ENCODE results near the gene GRK2. TPM values are rescaled to one million over a fixed set of nuclear protein-coding genes. Genes with fewer than 3 reads are reported as not detected.
"Not testable (repeated sequence)": the region's sequence is repeated elsewhere in the genome, so short reads cannot be mapped to it uniquely, and the experiment has no call there.

The GRK2 gene
- total RNA-seq, 2 experiments from 2014 or later, result 325 to 341 TPM

- Mint-ChIP-seq H3K4me1 (peaks cover 45% of the 10 kb centered on the region), H3K4me3 (peak overlapping the region; percentile 71)
- H3K9me3 Mint-ChIP-seq; H3K27ac Mint-ChIP-seq; ATAC-seq (ENCODE audit: low read depth); H3K36me3 Mint-ChIP-seq; H3K27me3 Mint-ChIP-seq: not testable (repeated sequence)
- POLR2A ChIA-PET, result interaction anchor here (1.2 to 4.5 kb wide), 6 partner anchors 11 to 92 kb away, joined by 5 to 29 read pairs (median 6); partner anchors contain the start of genes ANKRD13D and POLD4
- DNase-seq, result peak; percentile 73
Measured at GRCh38 chr11:67260885-67261639, 5.2 kb upstream of the GRK2 start.

GRCh38 chr11:67261640-67261945 lies 4.7 kb upstream of the GRK2 start:
- no peaks in the 10 kb centered on the region for H3K9me3 Mint-ChIP-seq
- no peak for ATAC-seq (ENCODE audit: low read depth)
- H3K36me3 Mint-ChIP-seq, result peaks cover 3% of the 10 kb centered on the region
- DNase-seq, result no peak
- POLR2A ChIA-PET, result interaction anchor here (0.5 to 4.5 kb wide), 11 partner anchors 8 to 252 kb away, joined by 3 to 29 read pairs (median 5); partner anchors contain the start of genes ANKRD13D, POLD4 and SSH3
- no peak overlapping the region for H3K27ac Mint-ChIP-seq
- H3K27me3 Mint-ChIP-seq, result no peaks in the 10 kb centered on the region
- H3K4me3 Mint-ChIP-seq, result peak overlapping the region; percentile 59
- H3K4me1 Mint-ChIP-seq, result peaks cover 46% of the 10 kb centered on the region

DNA sequence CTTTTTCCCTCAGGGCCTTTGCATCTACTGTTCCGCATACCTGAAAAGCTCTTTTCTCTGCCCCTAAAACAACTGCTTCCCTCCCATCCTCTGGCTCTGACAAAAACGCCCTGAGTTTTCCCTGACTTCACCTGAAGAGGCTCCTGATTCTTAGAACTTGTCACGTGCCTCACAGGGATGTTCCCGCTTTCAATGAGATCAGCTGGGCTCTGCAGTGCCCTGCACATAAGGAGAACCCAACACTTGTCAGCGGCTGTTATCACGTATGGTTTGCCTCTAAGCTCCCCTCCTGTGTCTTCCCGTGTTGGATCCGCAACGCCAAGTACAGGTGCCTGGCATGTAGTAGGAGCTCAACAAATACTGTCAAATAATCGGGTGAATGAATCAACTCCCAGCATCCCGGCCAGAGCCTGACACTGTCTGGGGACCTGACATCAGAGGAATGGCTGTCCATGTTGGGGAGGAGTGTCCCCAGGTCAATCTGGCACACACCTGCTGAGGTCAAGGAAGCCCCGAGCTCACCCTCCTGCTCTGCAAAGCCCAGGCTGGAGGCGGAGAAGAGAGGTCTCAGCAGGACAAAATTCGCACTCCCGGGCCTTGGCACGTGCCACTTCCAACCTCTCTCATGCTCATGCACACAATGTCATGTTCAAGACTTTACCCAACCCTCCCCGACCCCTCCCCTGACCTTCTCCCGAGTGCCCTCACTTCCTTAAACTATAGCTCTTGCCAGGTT lies 4.2 kb upstream of the GRK2 start:
- Mint-ChIP-seq H3K9me3 (no peaks in the 10 kb centered on the region), H3K4me3 (peak overlapping the region; percentile 65), H3K4me1 (peaks cover 46% of the 10 kb centered on the region), H3K27me3 (no peaks in the 10 kb centered on the region), H3K27ac (peak overlapping the region; percentile 80), H3K36me3 (peaks cover 4% of the 10 kb centered on the region)
- DNase-seq (peak; percentile 43), ATAC-seq (ENCODE audit: low read depth) (no peak)
- POLR2A ChIA-PET, result interaction anchor here (0.5 to 4.5 kb wide), 15 partner anchors 9 to 251 kb away, joined by 3 to 29 read pairs (median 5); partner anchors contain the start of genes ANKRD13D, POLD4, RAD9A and SSH3

GRCh38 chr11:67262731-67263675 lies 3.3 kb upstream of the GRK2 start:
- Mint-ChIP-seq H3K4me1 (peaks cover 48% of the 10 kb centered on the region), H3K9me3 (no peaks in the 10 kb centered on the region), H3K4me3 (peak overlapping the region; percentile 65), H3K27ac (peak overlapping the region; percentile 80), H3K36me3 (peaks cover 12% of the 10 kb centered on the region), H3K27me3 (no peaks in the 10 kb centered on the region)
- DNase-seq, result peak; percentile 78
- peak; percentile 40 for ATAC-seq (ENCODE audit: low read depth)
- POLR2A ChIA-PET, result interaction anchor here (0.5 to 4.5 kb wide), 12 partner anchors 8 to 181 kb away, joined by 3 to 29 read pairs (median 6); partner anchors contain the start of genes ANKRD13D, POLD4, RAD9A and SSH3

- DNase-seq, result no peak
- peaks cover 50% of the 10 kb centered on the region for H3K4me1 Mint-ChIP-seq
- no peaks in the 10 kb centered on the region for H3K9me3 Mint-ChIP-seq
- ATAC-seq (ENCODE audit: low read depth), result no peak
- POLR2A ChIA-PET, result interaction anchor here (1.2 to 4.5 kb wide), 4 partner anchors 24 to 53 kb away, joined by 6 to 29 read pairs (median 27); partner anchors contain the start of genes ANKRD13D and SSH3
- H3K4me3 Mint-ChIP-seq, result no peak overlapping the region
- H3K36me3 Mint-ChIP-seq, result peaks cover 21% of the 10 kb centered on the region
- peak overlapping the region; percentile 70 for H3K27ac Mint-ChIP-seq
- H3K27me3 Mint-ChIP-seq, result no peaks in the 10 kb centered on the region
Measured at GRCh38 chr11:67264260-67264659, 2.0 kb upstream of the GRK2 start.

GRCh38 chr11:67264877-67265632 lies 1.2 kb upstream of the GRK2 start:
- peaks cover 51% of the 10 kb centered on the region for H3K4me1 Mint-ChIP-seq
- peaks cover 22% of the 10 kb centered on the region for H3K36me3 Mint-ChIP-seq
- DNase-seq (no peak), ATAC-seq (ENCODE audit: low read depth) (no peak)
- H3K27ac Mint-ChIP-seq, result peak overlapping the region; percentile 70
- H3K27me3 Mint-ChIP-seq, result no peaks in the 10 kb centered on the region
- POLR2A ChIA-PET, result interaction anchor here (1.0 to 4.5 kb wide), 4 partner anchors 24 to 52 kb away, joined by 6 to 29 read pairs (median 16); partner anchors contain the start of genes ANKRD13D and SSH3
- peak overlapping the region; percentile 32 for H3K4me3 Mint-ChIP-seq
- no peaks in the 10 kb centered on the region for H3K9me3 Mint-ChIP-seq

DNA sequence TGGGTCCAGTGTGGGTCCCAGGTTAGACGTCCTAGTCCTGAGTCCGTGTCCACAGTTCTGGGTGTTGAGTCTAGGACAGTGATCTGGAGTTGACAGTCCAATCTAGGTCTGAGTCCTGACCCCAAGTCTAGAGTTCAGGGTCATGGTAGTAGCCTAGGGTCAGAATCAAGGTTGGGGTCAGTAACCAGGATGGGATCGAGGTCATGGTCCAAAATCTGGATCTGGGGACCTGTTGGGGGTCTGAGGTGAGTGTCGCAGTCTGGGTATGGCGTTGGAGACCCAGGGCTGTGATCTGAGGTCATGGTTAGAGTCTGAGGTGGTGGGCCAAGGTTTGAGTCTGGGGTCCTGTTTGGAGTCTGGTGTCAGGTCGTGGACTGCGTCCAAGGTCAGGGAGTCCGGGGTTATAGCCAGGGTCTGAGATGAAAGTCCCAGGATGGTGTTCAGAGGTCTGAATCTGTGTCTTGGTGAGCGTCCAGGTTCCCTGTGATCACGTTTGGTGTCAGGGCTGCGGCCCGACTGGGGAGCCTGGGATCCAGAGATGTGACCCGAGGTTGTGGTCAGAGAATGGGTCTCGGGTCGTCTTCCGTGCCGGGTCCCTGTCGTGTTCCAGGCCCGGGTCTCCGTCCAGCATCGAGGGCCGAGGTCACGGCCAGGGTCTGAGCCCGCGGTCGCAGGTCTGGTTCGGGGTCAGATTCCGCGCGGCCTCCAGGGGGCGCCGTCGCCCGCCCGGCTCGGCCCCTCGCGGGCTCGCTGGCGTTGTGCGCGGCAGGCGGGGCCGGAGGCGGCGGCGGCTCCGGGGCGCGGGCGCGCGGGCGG lies 432 bp upstream of the GRK2 start:
- no peaks in the 10 kb centered on the region for H3K27me3 Mint-ChIP-seq

DNA sequence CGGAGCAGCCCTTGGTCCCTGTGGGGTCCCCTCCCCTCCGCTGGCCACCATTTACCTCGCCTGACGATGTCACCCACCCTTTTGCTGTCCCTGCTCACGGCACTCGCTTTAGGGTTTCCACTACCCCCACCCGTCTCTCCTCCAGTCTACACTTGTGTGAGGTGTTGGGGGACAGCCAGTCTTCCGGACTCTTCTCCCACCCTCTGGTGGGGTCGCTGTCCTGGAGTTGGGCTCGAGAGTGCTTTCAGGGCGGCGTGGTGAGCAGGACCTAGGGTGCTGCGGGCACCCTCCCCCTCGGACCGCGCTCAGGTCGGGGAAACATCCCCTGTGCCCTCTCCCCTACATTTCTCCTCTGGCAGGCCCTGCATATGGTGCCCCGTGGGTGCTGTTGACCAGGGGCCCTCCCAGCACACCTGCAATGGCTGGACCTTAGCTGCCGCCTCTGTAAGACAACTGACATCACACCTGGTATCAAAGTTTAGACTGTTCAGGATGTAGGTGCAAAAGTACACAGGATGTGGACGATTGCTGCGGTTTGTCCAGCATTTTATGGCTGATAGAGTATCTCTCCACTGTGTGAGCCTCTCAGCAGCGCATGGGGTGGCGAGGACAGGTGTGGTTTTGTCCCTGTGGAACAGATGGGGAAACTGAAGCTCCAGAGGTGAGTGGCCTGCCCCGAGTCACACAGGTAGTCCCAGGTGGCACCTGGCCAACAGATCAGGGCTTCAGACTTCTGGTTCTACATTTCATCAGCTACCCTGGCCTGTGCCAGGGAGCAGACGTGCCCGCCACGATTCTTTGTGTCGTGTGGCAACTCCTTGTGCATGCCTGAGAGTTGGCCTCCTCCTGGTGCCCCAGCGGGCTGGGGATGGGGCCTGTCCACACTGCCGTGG lies 1.2 kb downstream of the GRK2 start:
- Mint-ChIP-seq H3K27me3 (no peaks in the 10 kb centered on the region), H3K4me1 (peaks cover 63% of the 10 kb centered on the region), H3K4me3 (peak overlapping the region; percentile 96), H3K36me3 (peaks cover 28% of the 10 kb centered on the region), H3K27ac (peak overlapping the region; percentile 96), H3K9me3 (no peaks in the 10 kb centered on the region)
- ATAC-seq (ENCODE audit: low read depth) (peak; percentile 0), DNase-seq (peak; percentile 61)
- POLR2A ChIA-PET, result interaction anchor here (0.6 to 7.8 kb wide), 18 partner anchors 9 to 170 kb away, joined by 3 to 190 read pairs (median 7); partner anchors contain the start of genes ANKRD13D, POLD4, PTPRCAP and SSH3

More for the DNA sequence above, 432 bp upstream of the GRK2 start:
- POLR2A ChIA-PET, result interaction anchor here (0.9 to 7.8 kb wide), 10 partner anchors 11 to 86 kb away, joined by 5 to 190 read pairs (median 20); partner anchors contain the start of genes ANKRD13D and SSH3
- Mint-ChIP-seq H3K36me3 (peaks cover 28% of the 10 kb centered on the region), H3K4me1 (peaks cover 56% of the 10 kb centered on the region), H3K9me3 (no peaks in the 10 kb centered on the region), H3K27ac (peak overlapping the region; percentile 70), H3K4me3 (peak overlapping the region; percentile 61)
- DNase-seq (peak; percentile 91), ATAC-seq (ENCODE audit: low read depth) (peak; percentile 35)

- Mint-ChIP-seq H3K27ac (peak overlapping the region; percentile 96), H3K36me3 (peaks cover 28% of the 10 kb centered on the region), H3K4me1 (peaks cover 62% of the 10 kb centered on the region), H3K9me3 (no peaks in the 10 kb centered on the region), H3K27me3 (no peaks in the 10 kb centered on the region), H3K4me3 (peak overlapping the region; percentile 96)
- peak; percentile 68 for DNase-seq
- POLR2A ChIA-PET, result interaction anchor here (0.6 to 7.8 kb wide), 18 partner anchors 8 to 169 kb away, joined by 3 to 190 read pairs (median 6); partner anchors contain the start of genes ANKRD13D, POLD4, PTPRCAP and SSH3
- peak; percentile 41 for ATAC-seq (ENCODE audit: low read depth)
Measured at GRCh38 chr11:67268081-67268961, 2.0 kb downstream of the GRK2 start.

GRCh38 chr11:67268962-67269268 lies 2.6 kb downstream of the GRK2 start:
- DNase-seq (no peak), ATAC-seq (ENCODE audit: low read depth) (no peak)
- no peaks in the 10 kb centered on the region for H3K27me3 Mint-ChIP-seq
- H3K36me3 Mint-ChIP-seq, result peaks cover 28% of the 10 kb centered on the region
- no peaks in the 10 kb centered on the region for H3K9me3 Mint-ChIP-seq
- H3K4me3 Mint-ChIP-seq, result peak overlapping the region; percentile 96
- H3K27ac Mint-ChIP-seq, result peak overlapping the region; percentile 96
- POLR2A ChIA-PET, result interaction anchor here (0.7 to 7.8 kb wide), 8 partner anchors 7 to 360 kb away, joined by 3 to 190 read pairs (median 11); partner anchors contain the start of genes ANKRD13D, POLD4 and SSH3
- peaks cover 62% of the 10 kb centered on the region for H3K4me1 Mint-ChIP-seq

Data from activated naive CD8-positive, alpha-beta T cell treated with anti-CD3 and anti-CD28 coated beads, Interleukin-2, amount 10 ng/mL, durations not matched to agents 7 days and 5 days (primary cell).